Lower leg skin (tissue), 3 donors: ENCODE data around the gene TNIK.

Experiments
- CTCF ChIP-seq, 3 donors: fragments of 450-650 bp; IDR thresholded peaks; one replicate each; pipeline ENCODE4 v1.5.1; 2016; ENCODE audit warnings: antibody characterized with exemption in 3 of 3, mild to moderate bottlenecking in 3 of 3, moderate library complexity in 2 of 3
- POLR2A ChIP-seq, 2 donors: fragments of 450-650 bp; IDR thresholded peaks; one replicate each; pipeline ENCODE4 v1.6.1; 2016 to 2017; ENCODE audit warnings: antibody characterized with exemption in 2 of 2, mild to moderate bottlenecking in 1 of 2, moderate library complexity in 1 of 2

GRCh38 chr3:171420667-171421066 is 39.5 kb downstream of the TNIK start:
- TF ChIP-seq CTCF (IDR thresholded peaks at IDR 0.05) (no peak), POLR2A (IDR thresholded peaks at IDR 0.05) (no peak)
